Measurements from ENCODE around the gene GPSM1.

GRCh38 chr9:136300866-136301265, 26.5 kb upstream of the GPSM1 start:
- no peak for TF ChIP-seq POLR2AphosphoS5 (IDR thresholded peaks at IDR 0.05; ENCODE audit: low read depth, low read length)
- TF ChIP-seq SMC3 (IDR thresholded peaks at IDR 0.05; ENCODE audit: low read depth, low read length), result no peak
- TF ChIP-seq CTCF (IDR thresholded peaks at IDR 0.05), result no peak
- no peak for TF ChIP-seq RFX5 (IDR thresholded peaks at IDR 0.05; ENCODE audit: low read length)
- no peak for TF ChIP-seq EP300 (IDR thresholded peaks at IDR 0.05; ENCODE audit: borderline replicate concordance in 1 of 2, low read depth in 1 of 2, low read length in 1 of 2)
- no peak for TF ChIP-seq MXI1 (IDR thresholded peaks at IDR 0.05; ENCODE audit: low read depth, low read length)

Data from SK-N-SH (cell line).